HepG2 (cell line): ENCODE results near the gene CRISPLD2. TPM values are rescaled to one million over a fixed set of nuclear protein-coding genes. Genes with fewer than 3 reads are reported as not detected.
A peak's percentile ranks its signal among the peaks of the same experiment; 100 is the strongest.

ENCODE experiments used
- ARID5B ChIP-seq: IDR thresholded peaks from 2 replicates; pipeline ENCODE4 v1.4.0; 2020; ENCODE audit warnings: mild to moderate bottlenecking, missing genetic modification reagents
- CSRNP2 ChIP-seq: sonication (generic); formaldehyde crosslinking; conservative IDR thresholded peaks from 2 replicates; pipeline ENCODE4 v1.8.0; 2022; ENCODE audit warnings: low read depth, missing genetic modification reagents
- HNRNPK ChIP-seq: fragments of 200-400 bp; formaldehyde crosslinking; IDR thresholded peaks from 2 replicates; pipeline ENCODE4 v1.6.1; 2018; ENCODE audit warnings: low read length, low read depth, moderate library complexity, mild to moderate bottlenecking; ENCODE audit not compliant: poor library complexity, severe bottlenecking
- KDM5A ChIP-seq: fragments of 200-600 bp; sonication (generic); IDR thresholded peaks from 2 replicates; pipeline ENCODE4 v1.7.0; 2018; ENCODE audit warnings: antibody characterized with exemption, mild to moderate bottlenecking, low read length, borderline replicate concordance
- LBX2 ChIP-seq: sonication (generic); formaldehyde crosslinking; IDR thresholded peaks from 2 replicates; pipeline ENCODE4 v1.5.0; 2020; ENCODE audit warnings: missing genetic modification reagents, mild to moderate bottlenecking, borderline replicate concordance
- MED13 ChIP-seq: sonication (generic); formaldehyde crosslinking; IDR thresholded peaks from 2 replicates; pipeline ENCODE4 v1.5.0; 2020; ENCODE audit warnings: missing genetic modification reagents
- RARG ChIP-seq: sonication (generic); formaldehyde crosslinking; IDR thresholded peaks from 2 replicates; pipeline ENCODE4 v1.4.0; 2020; ENCODE audit warnings: low read depth, mild to moderate bottlenecking, missing genetic modification reagents
- RFX3 ChIP-seq: IDR thresholded peaks from 2 replicates; pipeline ENCODE4 v1.6.1; 2016; ENCODE audit warnings: missing biosample characterization, missing genetic modification reagents
- SRSF4 ChIP-seq: fragments of 200-400 bp; formaldehyde crosslinking; IDR thresholded peaks from one replicate; pipeline ENCODE4 v1.6.1; 2018; ENCODE audit warnings: mild to moderate bottlenecking, low read depth, low read length, moderate library complexity; ENCODE audit not compliant: poor library complexity, severe bottlenecking
- YEATS4 ChIP-seq: sonication (generic); formaldehyde crosslinking; IDR thresholded peaks from 2 replicates; pipeline ENCODE4 v1.4.0; 2020; ENCODE audit warnings: missing genetic modification reagents, borderline replicate concordance
- ZBTB46 ChIP-seq: sonication (generic); formaldehyde crosslinking; IDR thresholded peaks from 2 replicates; pipeline ENCODE4 v1.4.0; 2020; ENCODE audit warnings: mild to moderate bottlenecking, missing genetic modification reagents, borderline replicate concordance
- ZEB1 ChIP-seq: IDR thresholded peaks from 2 replicates; pipeline ENCODE4 v1.6.1; 2012; ENCODE audit warnings: mild to moderate bottlenecking, low read depth, inconsistent platforms; ENCODE audit not compliant: insufficient replicate concordance
- ZNF101 ChIP-seq: sonication (generic); formaldehyde crosslinking; IDR thresholded peaks from 2 replicates; pipeline ENCODE4 v1.4.0; 2020; ENCODE audit warnings: mild to moderate bottlenecking, low read depth, missing genetic modification reagents, borderline replicate concordance
- ZNF205 ChIP-seq: IDR thresholded peaks from 2 replicates; pipeline ENCODE4 v1.6.1; 2018; ENCODE audit warnings: missing biosample characterization, missing genetic modification reagents
- ZNF354B ChIP-seq: sonication (generic); formaldehyde crosslinking; IDR thresholded peaks from 2 replicates; pipeline ENCODE4 v1.8.0; 2022; ENCODE audit warnings: mild to moderate bottlenecking, missing genetic modification reagents
- ZNF691 ChIP-seq: sonication (generic); formaldehyde crosslinking; IDR thresholded peaks from 2 replicates; pipeline ENCODE4 v1.4.0; 2020; ENCODE audit warnings: missing genetic modification reagents, low read depth, mild to moderate bottlenecking, borderline replicate concordance
- ZNF747 ChIP-seq: sonication (generic); formaldehyde crosslinking; IDR thresholded peaks from 2 replicates; pipeline ENCODE4 v1.8.1; 2023; ENCODE audit warnings: missing genetic modification reagents, mild to moderate bottlenecking, borderline replicate concordance
- ZNF766 ChIP-seq: sonication (generic); formaldehyde crosslinking; IDR thresholded peaks from 2 replicates; pipeline ENCODE4 v1.5.0; 2020; ENCODE audit warnings: missing genetic modification reagents, borderline replicate concordance
- polyA plus RNA-seq, 8 experiments: library from polyadenylated mRNA; depleted of rRNA in 3 of 8; stranded (reverse) in 7 of 8; unstranded in 1 of 8; fragments of >200 nt; fragmentation: Illumina TruSeq in 4 of 8; extraction: Trizol in 4 of 8; gene quantifications; 2 replicates each; pipeline versions ENCODE4 v1.2.1 to v1.2.3, GENCODE V29; 2011 to 2016; ENCODE audit warnings: low read depth in 4 of 8, missing spikeins in 1 of 8, mixed read lengths in 1 of 8; ENCODE audit not compliant: insufficient read depth in 1 of 8
- total RNA-seq, 5 experiments: library from RNA; depleted of rRNA; stranded (reverse); fragments of >200 nt; fragmentation: Illumina TruSeq; extraction: Trizol; gene quantifications; 2 replicates each; pipeline ENCODE4 v1.2.3, GENCODE V29; 2016; ENCODE audit warnings: low read depth in 1 of 5

CRISPLD2 gene
- total and polyA plus RNA-seq, 2 of the 13 experiments (the other 11 are each of a cell fraction or from before 2014, with no cell fraction given), result 0.04 to 0.31 TPM

- TF ChIP-seq ARID5B, result peak; percentile 15; the same call in 1 of the 2 replicates
- TF ChIP-seq ZBTB46, result no peak
- TF ChIP-seq CSRNP2 (CRISPR knock-in tag), result no peak
- TF ChIP-seq ZNF101 (CRISPR knock-in tag), result no peak
- no peak for TF ChIP-seq SRSF4
- TF ChIP-seq ZNF747 (CRISPR knock-in tag), result 0 out of 2 replicates have a peak, but pooled peaks have one; percentile 50
- no peak for TF ChIP-seq ZEB1
- TF ChIP-seq ZNF205 (CRISPR knock-in tag), result no peak
- no peak for TF ChIP-seq KDM5A
- no peak for TF ChIP-seq RARG (CRISPR knock-in tag)
- TF ChIP-seq ZNF766, result no peak
- TF ChIP-seq LBX2 (CRISPR knock-in tag), result no peak
- no peak for TF ChIP-seq HNRNPK
- no peak for TF ChIP-seq YEATS4 (CRISPR knock-in tag)
- no peak for TF ChIP-seq ZNF354B (CRISPR knock-in tag)
- no peak for TF ChIP-seq MED13 (CRISPR knock-in tag)
- 0 out of 2 replicates have a peak, but pooled peaks have one; percentile 18 for TF ChIP-seq ZNF691 (CRISPR knock-in tag)
- TF ChIP-seq RFX3 (CRISPR knock-in tag), result no peak
These were observed 104.7 kb downstream of the CRISPLD2 start (continued) for GRCh38 chr16:84924331-84925091.
